Upper lobe of left lung (tissue), 6 donors: ENCODE measurements around the gene ECPAS. TPM values are rescaled to one million over a fixed set of nuclear protein-coding genes. Genes with fewer than 3 reads are reported as not detected.

Source experiments
- ATAC-seq, 2 donors: fragments of 200-7000 bp; cut with Tn5 transposase; one replicate each; pipeline ENCODE4 v1.9.1; 2022; ENCODE audit warnings: mild to moderate bottlenecking in 2 of 2, moderate library complexity in 2 of 2; ENCODE audit not compliant: low FRiP score in 2 of 2
- DNase-seq, 2 donors: peaks; one replicate each; pipeline ENCODE4 v3.0.0-alpha.2; 2019 to 2020
- H3K27ac ChIP-seq, 4 donors: fragments of 200-600 bp; sonication (generic); one replicate each; pipeline ENCODE4 v1.5.1; 2016 to 2019
- H3K27me3 ChIP-seq, 4 donors: fragments of 200-600 bp; sonication (generic); one replicate each; pipeline ENCODE4 v1.5.1; 2017 to 2019
- H3K36me3 ChIP-seq, 4 donors: fragments of 200-600 bp; sonication (generic); one replicate each; pipeline ENCODE4 v1.5.1; 2016 to 2019
- H3K4me1 ChIP-seq, 4 donors: fragments of 200-600 bp; sonication (generic); one replicate each; pipeline ENCODE4 v1.5.1; 2018 to 2019
- H3K4me3 ChIP-seq, 4 donors: fragments of 200-600 bp; sonication (generic); one replicate each; pipeline ENCODE4 v1.5.1; 2017 to 2019; ENCODE audit warnings: mild to moderate bottlenecking in 2 of 4, moderate library complexity in 1 of 4
- H3K9me3 ChIP-seq, 4 donors: fragments of 200-600 bp; sonication (generic); one replicate each; pipeline ENCODE4 v1.5.1; 2018 to 2019
- EP300 ChIP-seq, 4 donors: sonication (generic); formaldehyde crosslinking; IDR thresholded peaks; one replicate each; pipeline ENCODE4 v1.5.1; 2017; ENCODE audit warnings: antibody characterized with exemption in 4 of 4, control low read depth in 2 of 4
- POLR2A ChIP-seq, 4 donors: fragments of 450-650 bp; IDR thresholded peaks; one replicate each; pipeline ENCODE4 v1.5.1; 2016 to 2017; ENCODE audit warnings: antibody characterized with exemption in 4 of 4, mild to moderate bottlenecking in 2 of 4
- POLR2AphosphoS5 ChIP-seq, 2 donors: sonication (generic); formaldehyde crosslinking; IDR thresholded peaks; one replicate each; pipeline ENCODE4 v1.5.1; 2017; ENCODE audit warnings: antibody characterized with exemption in 2 of 2
- WGBS, 2 donors: methylation state at CpG; one replicate each; pipeline ENCODE4 v1.1.5; 2017 to 2018; 5-methylcytosine and 5-hydroxymethylcytosine counted together
- total RNA-seq, 6 donors: library from RNA; depleted of rRNA in 4 of 6; stranded (reverse); fragments of >200 nt in 4 of 6; gene quantifications; one replicate each; pipeline versions ENCODE4 v1.1.0 to v1.2.1, GENCODE V29; 2016 to 2021
- TF ChIP-seq, protein P1 (sequence below), 6 experiments: fragments of 450-650 bp in 4 of 6; fragments of 200-600 bp in 2 of 6; sonication (generic) in 2 of 6; IDR thresholded peaks; one replicate each; pipeline ENCODE4 v1.5.1; 2016 to 2019; ENCODE audit warnings: antibody characterized with exemption in 6 of 6
- donor health status: DM: no; HTN: no; CAD: no; lungs with moderate emphysema.
- donor health status: DM: no; HTN: yes; CAD: no; lungs with severe emphysema.

The ECPAS gene
- total RNA-seq, 6 donors from 2014 or later, result 64.4 to 158 (median 83.3) TPM

DNA sequence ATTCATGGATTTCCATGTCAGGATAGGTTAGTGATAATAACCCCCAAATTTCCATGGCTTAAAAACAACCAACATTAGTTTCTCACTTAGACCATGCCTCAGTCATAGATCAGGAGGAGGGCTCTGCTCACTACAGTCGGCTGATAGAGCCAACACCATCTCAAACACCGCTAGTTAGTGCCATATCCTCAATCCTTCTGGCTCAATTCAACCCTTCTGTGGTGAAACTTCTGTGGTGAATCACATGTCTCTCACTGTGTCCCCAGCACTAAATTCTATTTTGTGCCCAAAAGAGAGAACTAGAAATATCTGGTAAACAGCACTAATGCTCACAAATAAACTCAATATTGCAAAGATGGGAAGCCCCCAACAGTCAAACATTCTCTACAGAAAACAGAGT, 21.1 kb downstream of the ECPAS start:
- no peak overlapping the region for H3K4me3 ChIP-seq
- no peaks in the 10 kb centered on the region for H3K27me3 ChIP-seq
- 87 to 96% methylated on average over 2 of the region's 2 CpGs for WGBS, 2 donors
- H3K4me1 ChIP-seq, result peaks cover 8 to 20% (median 10%) of the 10 kb centered on the region in 4 donors
- peaks cover 0 to 6% (median 0%) of the 10 kb centered on the region in 4 donors for H3K9me3 ChIP-seq
- no peak for TF ChIP-seq POLR2A (IDR thresholded peaks at IDR 0.05)
- TF ChIP-seq EP300 (IDR thresholded peaks at IDR 0.05), result no peak
- no peak for TF ChIP-seq POLR2AphosphoS5 (IDR thresholded peaks at IDR 0.05)
- TF ChIP-seq, protein P1, sequence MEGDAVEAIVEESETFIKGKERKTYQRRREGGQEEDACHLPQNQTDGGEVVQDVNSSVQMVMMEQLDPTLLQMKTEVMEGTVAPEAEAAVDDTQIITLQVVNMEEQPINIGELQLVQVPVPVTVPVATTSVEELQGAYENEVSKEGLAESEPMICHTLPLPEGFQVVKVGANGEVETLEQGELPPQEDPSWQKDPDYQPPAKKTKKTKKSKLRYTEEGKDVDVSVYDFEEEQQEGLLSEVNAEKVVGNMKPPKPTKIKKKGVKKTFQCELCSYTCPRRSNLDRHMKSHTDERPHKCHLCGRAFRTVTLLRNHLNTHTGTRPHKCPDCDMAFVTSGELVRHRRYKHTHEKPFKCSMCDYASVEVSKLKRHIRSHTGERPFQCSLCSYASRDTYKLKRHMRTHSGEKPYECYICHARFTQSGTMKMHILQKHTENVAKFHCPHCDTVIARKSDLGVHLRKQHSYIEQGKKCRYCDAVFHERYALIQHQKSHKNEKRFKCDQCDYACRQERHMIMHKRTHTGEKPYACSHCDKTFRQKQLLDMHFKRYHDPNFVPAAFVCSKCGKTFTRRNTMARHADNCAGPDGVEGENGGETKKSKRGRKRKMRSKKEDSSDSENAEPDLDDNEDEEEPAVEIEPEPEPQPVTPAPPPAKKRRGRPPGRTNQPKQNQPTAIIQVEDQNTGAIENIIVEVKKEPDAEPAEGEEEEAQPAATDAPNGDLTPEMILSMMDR (IDR thresholded peaks at IDR 0.05), result no peak
- H3K36me3 ChIP-seq, result no peaks in the 10 kb centered on the region
- no peak for DNase-seq
- H3K27ac ChIP-seq, result no peak overlapping the region
- ATAC-seq, result no peak

DNA sequence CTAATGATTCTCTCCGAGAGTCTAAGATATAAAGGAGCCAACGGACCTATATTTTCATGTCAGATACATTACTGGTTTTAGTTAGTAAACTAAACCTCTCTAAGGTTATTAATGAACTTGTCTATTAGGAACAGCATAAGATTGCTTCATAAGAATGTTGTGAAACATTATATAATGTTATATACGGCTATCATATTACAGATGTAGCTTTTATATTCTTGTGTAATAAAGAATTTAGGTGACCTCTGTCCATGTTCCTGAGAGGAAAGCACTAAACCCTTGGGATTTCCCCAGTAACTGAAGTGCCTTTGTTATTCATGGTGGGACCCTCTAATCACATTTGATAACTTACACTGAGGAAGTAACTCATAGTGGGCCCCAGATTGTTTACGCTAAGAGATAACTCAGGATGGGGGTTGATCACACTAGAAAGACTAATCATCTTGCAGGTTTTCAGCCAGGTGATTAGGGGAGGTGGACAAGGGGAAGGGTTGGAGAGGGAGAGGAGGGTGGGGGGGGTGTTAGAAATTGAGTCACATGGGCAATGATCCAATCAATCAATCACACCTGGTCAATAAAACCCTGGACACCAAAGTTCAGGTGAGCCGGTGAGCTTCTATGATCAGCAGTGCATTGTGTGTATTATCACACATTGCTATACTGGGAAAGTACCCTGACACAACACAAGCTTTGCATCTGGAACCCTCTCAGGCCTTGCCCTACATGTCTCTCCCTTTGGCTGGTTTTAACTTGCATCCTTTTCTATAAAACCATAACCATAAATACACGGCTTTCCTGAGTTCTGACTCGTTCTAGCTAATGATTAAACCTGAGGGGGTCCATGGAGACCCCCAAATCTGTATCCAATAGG, 25.8 kb downstream of the ECPAS start:
- Histone ChIP-seq H3K4me1 (peaks cover 13 to 36% (median 22%) of the 10 kb centered on the region in 4 donors), H3K27ac (peak overlapping the region in 1 of 4 donors; percentile 2), H3K27me3 (no peaks in the 10 kb centered on the region), H3K4me3 (no peak overlapping the region), H3K9me3 (peaks cover 0 to 6% (median 0%) of the 10 kb centered on the region in 4 donors), H3K36me3 (no peaks in the 10 kb centered on the region)
- 63 to 68% methylated on average over 7 of the region's 7 CpGs for WGBS, 2 donors
- no peak for ATAC-seq
- no peak for TF ChIP-seq POLR2A (IDR thresholded peaks at IDR 0.05)
- no peak for TF ChIP-seq EP300 (IDR thresholded peaks at IDR 0.05)
- no peak for TF ChIP-seq POLR2AphosphoS5 (IDR thresholded peaks at IDR 0.05)
- TF ChIP-seq, protein P1 (IDR thresholded peaks at IDR 0.05), result no peak
- DNase-seq, result no peak

DNA sequence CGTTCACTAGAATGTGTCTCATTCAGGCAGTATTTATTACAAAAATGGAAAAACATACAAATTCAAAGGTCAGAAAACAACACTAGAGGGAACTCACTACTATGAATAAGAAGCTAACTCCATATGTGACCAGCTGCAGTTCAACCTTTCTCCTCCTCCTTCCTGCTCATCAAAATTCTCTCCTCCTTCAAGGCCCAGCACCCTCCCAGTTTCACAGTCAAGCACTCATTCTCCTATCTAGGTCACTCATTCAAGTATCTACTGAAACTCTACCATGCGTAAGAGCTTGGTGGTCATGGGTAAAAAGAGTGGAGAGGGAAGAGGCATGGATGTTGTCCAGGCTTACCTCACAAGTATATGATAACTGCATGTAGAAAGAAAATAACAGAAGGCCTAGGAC, 27.7 kb downstream of the ECPAS start:
- H3K36me3 ChIP-seq, result no peaks in the 10 kb centered on the region
- H3K9me3 ChIP-seq, result peaks cover 0 to 3% (median 0%) of the 10 kb centered on the region in 4 donors
- no peak overlapping the region for H3K4me3 ChIP-seq
- no peak for DNase-seq
- 44 to 54% methylated on average over 2 of the region's 2 CpGs for WGBS, 2 donors
- no peak for TF ChIP-seq EP300 (IDR thresholded peaks at IDR 0.05)
- TF ChIP-seq, protein P1 (IDR thresholded peaks at IDR 0.05), result no peak
- TF ChIP-seq POLR2A (IDR thresholded peaks at IDR 0.05), result no peak
- no peak for TF ChIP-seq POLR2AphosphoS5 (IDR thresholded peaks at IDR 0.05)
- no peak for ATAC-seq
- H3K27ac ChIP-seq, result peak overlapping the region in 1 of 4 donors; percentile 2
- H3K27me3 ChIP-seq, result no peaks in the 10 kb centered on the region
- H3K4me1 ChIP-seq, result peaks cover 13 to 32% (median 22%) of the 10 kb centered on the region in 4 donors

DNA sequence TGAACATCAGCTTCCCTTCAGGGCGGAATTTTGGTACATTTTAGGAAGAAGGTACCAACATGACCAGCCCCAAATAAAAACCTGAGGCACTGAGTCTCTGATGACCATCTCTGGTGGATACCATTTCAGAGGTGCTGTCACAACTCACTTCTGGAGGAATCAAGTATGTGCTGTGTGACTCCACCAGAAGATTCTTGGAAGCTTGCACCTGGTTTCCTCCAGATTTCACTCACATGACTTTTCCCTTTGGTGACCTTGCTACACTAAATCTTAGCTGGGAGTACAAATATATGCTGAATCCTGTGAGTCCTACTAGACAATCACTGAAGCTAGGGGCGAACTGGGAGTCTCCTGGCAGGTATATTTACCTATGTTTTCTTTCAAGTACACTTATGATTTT, 28.5 kb downstream of the ECPAS start:
- H3K27me3 ChIP-seq, result no peaks in the 10 kb centered on the region
- TF ChIP-seq POLR2AphosphoS5 (IDR thresholded peaks at IDR 0.05) (no peak), POLR2A (IDR thresholded peaks at IDR 0.05) (no peak)
- ATAC-seq, result no peak
- no peaks in the 10 kb centered on the region for H3K9me3 ChIP-seq
- no peaks in the 10 kb centered on the region for H3K36me3 ChIP-seq
- H3K27ac ChIP-seq, result no peak overlapping the region
- DNase-seq, result no peak
- H3K4me3 ChIP-seq, result no peak overlapping the region
- WGBS, 2 donors, result 88 to 94% methylated on average over 2 of the region's 2 CpGs
- peaks cover 13 to 32% (median 22%) of the 10 kb centered on the region in 4 donors for H3K4me1 ChIP-seq

DNA sequence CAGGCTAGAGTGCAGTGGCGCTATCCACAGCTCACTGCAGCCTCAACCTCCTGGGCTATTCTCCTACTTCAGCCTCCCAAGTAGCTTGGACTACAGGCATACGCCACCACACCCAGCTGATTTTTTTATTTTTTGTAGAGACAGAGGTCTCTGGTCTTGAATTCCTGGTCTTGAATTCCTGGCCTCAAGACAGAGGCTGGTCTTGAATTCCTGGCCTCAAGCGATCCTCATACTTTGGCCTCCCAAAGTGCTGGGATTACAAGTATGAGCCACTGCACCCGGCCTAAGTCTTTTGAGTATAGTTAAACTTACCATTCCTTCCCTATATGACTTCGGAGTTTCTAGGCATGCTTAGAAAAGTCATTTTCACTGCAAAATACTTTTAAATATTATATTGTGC, 29.4 kb downstream of the ECPAS start:
- Histone ChIP-seq H3K27ac (no peak overlapping the region), H3K9me3 (no peaks in the 10 kb centered on the region), H3K36me3 (peaks cover 0 to 6% (median 0%) of the 10 kb centered on the region in 4 donors), H3K4me3 (no peak overlapping the region), H3K4me1 (peaks cover 13 to 32% (median 22%) of the 10 kb centered on the region in 4 donors), H3K27me3 (no peaks in the 10 kb centered on the region)
- WGBS, 2 donors, result 96 to 98% methylated on average over 5 of the region's 5 CpGs
- DNase-seq (no peak), ATAC-seq (no peak)
- TF ChIP-seq EP300 (IDR thresholded peaks at IDR 0.05) (no peak), POLR2AphosphoS5 (IDR thresholded peaks at IDR 0.05) (no peak), POLR2A (IDR thresholded peaks at IDR 0.05) (no peak)
- TF ChIP-seq, protein P1 (IDR thresholded peaks at IDR 0.05), result no peak
